OCI-LY3 (cell line): Measurements from ENCODE around the gene STXBP4.

Source experiments
- H2AFZ ChIP-seq: fragments of 200-600, 300-600 bp; shearing (Covaris generic); 2 replicates; pipeline ENCODE4 v1.6.0; 2014; ENCODE audit warnings: antibody characterized with exemption, low read depth, low read length
- H3K27ac ChIP-seq: fragments of 200-600, 300-600 bp; sonication (generic); 2 replicates; pipeline ENCODE4 v1.5.1; 2014; ENCODE audit warnings: mild to moderate bottlenecking, low read length, moderate library complexity, mixed read lengths
- H3K27me3 ChIP-seq: fragments of 200-600, 300-600 bp; sonication (generic); 2 replicates; pipeline ENCODE4 v1.6.1; 2014; ENCODE audit warnings: low read depth, low read length, mixed read lengths
- H3K36me3 ChIP-seq: fragments of 200-600, 300-600 bp; sonication (generic); replicated peaks from 2 replicates; pipeline ENCODE3; 2014; ENCODE audit warnings: low read depth, low read length, mixed read lengths
- H3K4me1 ChIP-seq: fragments of 300-600, 200-600 bp; sonication (generic); 2 replicates; pipeline ENCODE4 v1.6.1; 2014; ENCODE audit warnings: low read length, mixed read lengths
- H3K4me2 ChIP-seq: fragments of 200-600, 300-600 bp; sonication (generic); 2 replicates; pipeline ENCODE4 v1.6.1; 2014; ENCODE audit warnings: low read length, mixed read lengths
- H3K4me3 ChIP-seq: fragments of 300-600, 200-600 bp; sonication (generic); 2 replicates; pipeline ENCODE4 v1.5.1; 2014; ENCODE audit warnings: antibody characterized with exemption, mild to moderate bottlenecking, low read length, moderate library complexity
- H3K79me2 ChIP-seq: fragments of 300-600, 200-600 bp; shearing (Covaris generic); 2 replicates; pipeline ENCODE4 v1.6.1; 2014; ENCODE audit warnings: mild to moderate bottlenecking, low read length, mixed read lengths
- H3K9ac ChIP-seq: fragments of 300-600, 200-600 bp; shearing (Covaris generic); 2 replicates; pipeline ENCODE4 v1.6.0; 2014; ENCODE audit warnings: mild to moderate bottlenecking, low read length, moderate library complexity
- H3K9me3 ChIP-seq: fragments of 200-600, 300-600 bp; shearing (Covaris generic); 2 replicates; pipeline ENCODE4 v1.6.1; 2014; ENCODE audit warnings: low read length, mixed read lengths; ENCODE audit not compliant: insufficient read depth
- H4K20me1 ChIP-seq: fragments of 200-600, 300-600 bp; sonication (generic); 2 replicates; pipeline ENCODE4 v1.6.1; 2016; ENCODE audit warnings: low read length, mixed read lengths; ENCODE audit not compliant: insufficient read depth
- CTCF ChIP-seq: fragments of 200-600, 300-600 bp; sonication (generic); IDR thresholded peaks from 2 replicates; pipeline ENCODE4 v1.5.1; 2014; ENCODE audit warnings: antibody characterized with exemption, low read length, low read depth
- EZH2phosphoT487 ChIP-seq: fragments of 200-600 bp; shearing (Covaris generic); IDR thresholded peaks from 2 replicates; pipeline ENCODE4 v1.6.1; 2018; ENCODE audit warnings: antibody characterized with exemption, mixed run types, low read depth

Gene STXBP4

GRCh38 chr17:54968988-54969332 lies 395 bp downstream of the STXBP4 start:
- Histone ChIP-seq H3K4me1 (peaks cover 18% of the 10 kb centered on the region), H2AFZ (peak overlapping the region; percentile 98), H3K27me3 (no peaks in the 10 kb centered on the region), H4K20me1 (no peaks in the 10 kb centered on the region), H3K27ac (peak overlapping the region; percentile 50), H3K79me2 (peaks cover 55% of the 10 kb centered on the region), H3K36me3 (peaks cover 12% of the 10 kb centered on the region), H3K4me2 (peak overlapping the region; percentile 97), H3K9ac (peak overlapping the region; percentile 95), H3K4me3 (peak overlapping the region; percentile 98), H3K9me3 (no peaks in the 10 kb centered on the region)
- no peak for TF ChIP-seq CTCF
- TF ChIP-seq EZH2phosphoT487: no peak

- Histone ChIP-seq H3K79me2 (peaks cover 61% of the 10 kb centered on the region), H3K27ac (no peak overlapping the region), H2AFZ (peak overlapping the region; percentile 98; the same call in 1 of the 2 replicates)
These were observed 1.4 kb downstream of the STXBP4 start for GRCh38 chr17:54969658-54970572.

GRCh38 chr17:54971147-54971546 lies 2.6 kb downstream of the STXBP4 start:
- Histone ChIP-seq H3K4me3 (no peak overlapping the region), H3K9ac (no peak overlapping the region), H2AFZ (no peak overlapping the region), H3K36me3 (no peaks in the 10 kb centered on the region), H3K4me2 (no peak overlapping the region), H3K4me1 (peaks cover 18% of the 10 kb centered on the region), H3K9me3 (no peaks in the 10 kb centered on the region), H3K27me3 (no peaks in the 10 kb centered on the region), H3K79me2 (peaks cover 50% of the 10 kb centered on the region), H4K20me1 (no peaks in the 10 kb centered on the region), H3K27ac (no peak overlapping the region)
- TF ChIP-seq EZH2phosphoT487 (no peak), CTCF (no peak)

More at GRCh38 chr17:54969658-54970572, 1.4 kb downstream of the STXBP4 start:
- Histone ChIP-seq H3K4me3 (peak overlapping the region; percentile 98), H3K36me3 (peaks cover 4% of the 10 kb centered on the region), H3K27me3 (no peaks in the 10 kb centered on the region), H3K9me3 (no peaks in the 10 kb centered on the region), H3K9ac (peak overlapping the region; percentile 95), H3K4me1 (peaks cover 18% of the 10 kb centered on the region), H3K4me2 (peak overlapping the region; percentile 97), H4K20me1 (no peaks in the 10 kb centered on the region)
- TF ChIP-seq EZH2phosphoT487: no peak
- TF ChIP-seq CTCF: no peak

GRCh38 chr17:54971901-54972300 lies 3.3 kb downstream of the STXBP4 start:
- no peaks in the 10 kb centered on the region for H3K27me3 ChIP-seq
- H3K4me3 ChIP-seq: no peak overlapping the region
- peaks cover 43% of the 10 kb centered on the region for H3K79me2 ChIP-seq
- TF ChIP-seq CTCF (no peak), EZH2phosphoT487 (no peak)
- no peaks in the 10 kb centered on the region for H3K36me3 ChIP-seq
- peaks cover 13% of the 10 kb centered on the region for H3K4me1 ChIP-seq
- H3K9ac ChIP-seq: no peak overlapping the region
- H4K20me1 ChIP-seq: no peaks in the 10 kb centered on the region
- H3K27ac ChIP-seq: no peak overlapping the region
- H2AFZ ChIP-seq: no peak overlapping the region
- H3K4me2 ChIP-seq: no peak overlapping the region
- no peaks in the 10 kb centered on the region for H3K9me3 ChIP-seq
